ENCODE measurements around the gene MACROD2.
"Not testable (repeated sequence)": the region's sequence is repeated elsewhere in the genome, so short reads cannot be mapped to it uniquely, and the experiment has no call there.

MACROD2 gene

GRCh38 chr20:15528391-15529111 is 1533.2 kb downstream of the MACROD2 start:
- in situ Hi-C loops (cut with MboI; ENCODE audit: low sequenced_read_pairs): no loop called here
- Histone ChIP-seq H3K36me3 (replicated peaks) (no peaks in the 10 kb centered on the region), H3K4me1 (no peaks in the 10 kb centered on the region), H3K27me3 (ENCODE audit: low read depth) (no peaks in the 10 kb centered on the region), H3K4me3 (no peak overlapping the region), H3K9me3 (no peaks in the 10 kb centered on the region)
- no peak for DNase-seq (ENCODE audit: low spot score in 2 of 2)

DNA sequence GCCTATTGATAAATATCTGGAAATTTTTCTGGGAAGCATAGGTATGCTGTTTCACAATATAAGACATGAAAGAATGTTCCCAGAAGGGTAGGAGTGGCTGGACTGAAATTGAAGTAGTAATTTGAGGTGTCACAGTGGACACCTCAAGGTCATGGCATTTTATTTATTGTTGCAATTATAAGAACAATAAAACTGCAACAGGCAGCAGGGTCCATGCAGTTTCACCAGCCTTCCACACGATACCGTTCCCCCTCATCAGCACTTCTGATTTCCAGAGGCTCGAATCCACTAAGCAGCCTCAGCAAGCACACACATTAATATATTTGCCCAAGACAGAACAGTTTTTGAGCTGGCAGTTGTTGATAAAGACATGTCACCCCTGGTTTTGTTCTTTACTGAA is 1540.5 kb downstream of the MACROD2 start:
- no peaks in the 10 kb centered on the region for H3K4me1 ChIP-seq
- in situ Hi-C loops (cut with MboI; ENCODE audit: low sequenced_read_pairs): no loop called here
- H3K4me3 ChIP-seq: no peak overlapping the region
- no peak for DNase-seq (ENCODE audit: low spot score in 2 of 2)
- no peaks in the 10 kb centered on the region for H3K27me3 ChIP-seq (ENCODE audit: low read depth)
- no peaks in the 10 kb centered on the region for H3K36me3 ChIP-seq (replicated peaks)
- H3K9me3 ChIP-seq: no peaks in the 10 kb centered on the region

GRCh38 chr20:15537200-15537599 is 1541.9 kb downstream of the MACROD2 start:
- DNase-seq (ENCODE audit: low spot score in 2 of 2); H3K36me3 ChIP-seq (replicated peaks); H3K4me1 ChIP-seq; in situ Hi-C loops (cut with MboI; ENCODE audit: low sequenced_read_pairs); H3K4me3 ChIP-seq; H3K9me3 ChIP-seq; H3K27me3 ChIP-seq (ENCODE audit: low read depth): not testable (repeated sequence)

DNA sequence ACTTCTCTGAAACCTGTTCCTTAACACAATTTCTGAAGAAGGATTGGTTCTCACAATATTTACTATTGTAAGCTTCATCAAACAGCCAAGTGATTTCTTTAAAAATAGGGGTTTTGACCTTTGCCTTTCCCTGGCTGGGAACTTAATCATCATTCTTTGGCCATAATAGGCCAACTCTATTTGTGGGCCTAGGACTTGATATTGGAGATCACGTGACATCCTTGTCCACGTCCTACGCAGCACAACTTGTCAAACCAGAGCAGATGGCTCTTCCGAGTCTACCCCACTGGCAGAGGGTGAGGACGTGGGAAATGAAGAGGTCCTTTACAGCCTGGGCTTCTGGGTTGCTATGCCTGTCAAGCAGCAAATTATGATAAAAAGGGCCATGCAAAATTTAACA is 1547.3 kb downstream of the MACROD2 start:
- in situ Hi-C loops (cut with MboI; ENCODE audit: low sequenced_read_pairs): no loop called here
- Histone ChIP-seq H3K9me3 (no peaks in the 10 kb centered on the region), H3K36me3 (replicated peaks) (no peaks in the 10 kb centered on the region), H3K4me3 (no peak overlapping the region), H3K4me1 (no peaks in the 10 kb centered on the region), H3K27me3 (ENCODE audit: low read depth) (no peaks in the 10 kb centered on the region)
- DNase-seq (ENCODE audit: low spot score in 2 of 2): no peak

GRCh38 chr20:15544742-15545141 is 1549.4 kb downstream of the MACROD2 start:
- in situ Hi-C loops (cut with MboI; ENCODE audit: low sequenced_read_pairs): no loop called here
- Histone ChIP-seq H3K9me3 (no peaks in the 10 kb centered on the region), H3K36me3 (replicated peaks) (no peaks in the 10 kb centered on the region), H3K4me3 (no peak overlapping the region), H3K4me1 (no peaks in the 10 kb centered on the region), H3K27me3 (ENCODE audit: low read depth) (no peaks in the 10 kb centered on the region)
- DNase-seq (ENCODE audit: low spot score in 2 of 2): no peak

DNA sequence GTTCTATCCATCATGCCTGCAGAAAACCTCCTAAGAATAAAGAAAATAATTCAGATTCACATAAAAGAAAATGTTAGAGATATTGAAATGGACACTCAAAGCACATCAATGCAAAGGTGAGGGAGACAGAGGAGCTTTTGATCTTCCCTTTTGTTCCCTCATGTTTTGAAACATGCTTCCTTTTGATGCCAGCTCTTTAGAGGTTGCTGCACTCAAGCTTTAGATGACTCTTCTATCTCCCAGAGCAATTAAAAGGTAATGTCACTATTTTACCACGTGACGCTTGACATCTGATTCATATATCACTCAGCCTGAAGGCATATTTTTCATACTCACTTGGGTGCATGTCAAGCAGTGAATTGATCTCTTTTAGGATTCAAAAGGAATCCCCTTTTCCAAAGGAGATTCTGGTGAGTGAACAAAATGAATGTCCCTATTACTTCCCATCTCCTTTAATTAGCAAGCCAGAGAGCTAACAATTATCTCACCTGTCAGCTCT is 1551.3 kb downstream of the MACROD2 start:
- H3K4me3 ChIP-seq: no peak overlapping the region
- H3K36me3 ChIP-seq (replicated peaks): no peaks in the 10 kb centered on the region
- in situ Hi-C loops (cut with MboI; ENCODE audit: low sequenced_read_pairs): no loop called here
- DNase-seq (ENCODE audit: low spot score in 2 of 2): no peak
- H3K27me3 ChIP-seq (ENCODE audit: low read depth): no peaks in the 10 kb centered on the region
- no peaks in the 10 kb centered on the region for H3K9me3 ChIP-seq
- H3K4me1 ChIP-seq: no peaks in the 10 kb centered on the region

GRCh38 chr20:15547119-15547518 is 1551.8 kb downstream of the MACROD2 start:
- Histone ChIP-seq H3K9me3 (peaks cover under 1% of the 10 kb centered on the region), H3K36me3 (replicated peaks) (no peaks in the 10 kb centered on the region), H3K27me3 (ENCODE audit: low read depth) (no peaks in the 10 kb centered on the region), H3K4me1 (no peaks in the 10 kb centered on the region), H3K4me3 (no peak overlapping the region)
- in situ Hi-C loops (cut with MboI; ENCODE audit: low sequenced_read_pairs): no loop called here
- DNase-seq (ENCODE audit: low spot score in 2 of 2): no peak

- Histone ChIP-seq H3K36me3 (replicated peaks) (no peaks in the 10 kb centered on the region), H3K9me3 (peaks cover 14% of the 10 kb centered on the region), H3K4me1 (no peaks in the 10 kb centered on the region), H3K4me3 (no peak overlapping the region), H3K27me3 (ENCODE audit: low read depth) (no peaks in the 10 kb centered on the region)
- in situ Hi-C loops (cut with MboI; ENCODE audit: low sequenced_read_pairs): no loop called here
- DNase-seq (ENCODE audit: low spot score in 2 of 2): no peak
Measured at GRCh38 chr20:15550116-15550870, 1555.0 kb downstream of the MACROD2 start.

GRCh38 chr20:15555913-15556312 is 1560.6 kb downstream of the MACROD2 start:
- Histone ChIP-seq H3K36me3 (replicated peaks) (no peaks in the 10 kb centered on the region), H3K27me3 (ENCODE audit: low read depth) (no peaks in the 10 kb centered on the region), H3K4me1 (peaks cover 9% of the 10 kb centered on the region), H3K4me3 (no peak overlapping the region), H3K9me3 (peaks cover 14% of the 10 kb centered on the region)
- in situ Hi-C loops (cut with MboI; ENCODE audit: low sequenced_read_pairs): no loop called here
- no peak for DNase-seq (ENCODE audit: low spot score in 2 of 2)

- Histone ChIP-seq H3K4me1 (peaks cover 16% of the 10 kb centered on the region), H3K27me3 (ENCODE audit: low read depth) (no peaks in the 10 kb centered on the region), H3K4me3 (no peak overlapping the region), H3K36me3 (replicated peaks) (no peaks in the 10 kb centered on the region), H3K9me3 (peaks cover 14% of the 10 kb centered on the region)
- in situ Hi-C loops (cut with MboI; ENCODE audit: low sequenced_read_pairs): no loop called here
- DNase-seq (ENCODE audit: low spot score in 2 of 2): no peak
Measured at GRCh38 chr20:15556869-15557268, 1561.6 kb downstream of the MACROD2 start.

- no peaks in the 10 kb centered on the region for H3K36me3 ChIP-seq (replicated peaks)
- no peaks in the 10 kb centered on the region for H3K9me3 ChIP-seq
- DNase-seq (ENCODE audit: low spot score in 2 of 2): no peak
- in situ Hi-C loops (cut with MboI; ENCODE audit: low sequenced_read_pairs): no loop called here
- no peaks in the 10 kb centered on the region for H3K27me3 ChIP-seq (ENCODE audit: low read depth)
- H3K4me1 ChIP-seq: peaks cover 53% of the 10 kb centered on the region
- H3K4me3 ChIP-seq: no peak overlapping the region
Measured at GRCh38 chr20:15561070-15561569, 1565.8 kb downstream of the MACROD2 start.

DNA sequence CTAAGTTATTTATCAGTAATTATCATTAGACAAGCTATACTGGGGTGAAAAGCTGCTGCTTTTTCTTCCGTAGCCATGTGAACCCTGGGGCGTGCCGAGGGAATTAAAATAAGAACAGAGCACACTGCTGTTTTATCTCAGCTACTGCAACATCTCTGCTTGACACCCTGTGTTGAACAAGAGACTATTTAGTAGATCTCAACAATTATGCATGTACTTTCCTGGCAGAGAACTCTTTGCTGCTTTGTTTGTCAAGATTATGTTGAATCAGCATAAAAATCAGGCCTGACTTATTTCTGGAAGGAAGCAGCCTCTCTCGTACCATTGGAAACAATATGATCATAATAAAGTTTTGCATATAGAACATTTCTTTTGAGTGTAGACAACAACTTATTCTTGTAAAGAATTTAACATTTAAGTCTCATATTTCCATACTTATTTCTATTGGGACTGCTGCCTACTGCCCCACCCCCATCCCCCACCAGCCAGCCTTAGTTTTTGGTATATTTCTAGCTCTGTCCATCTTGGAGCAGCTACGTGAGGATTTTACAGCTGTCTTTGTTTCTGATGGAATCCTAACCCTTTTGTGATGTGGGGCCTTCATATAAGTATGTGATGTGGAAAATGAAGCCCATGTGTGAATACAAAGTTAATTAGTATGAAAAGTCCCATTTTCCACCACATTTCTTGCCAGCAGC is 1566.5 kb downstream of the MACROD2 start:
- no peaks in the 10 kb centered on the region for H3K9me3 ChIP-seq
- H3K4me3 ChIP-seq: no peak overlapping the region
- no peaks in the 10 kb centered on the region for H3K36me3 ChIP-seq (replicated peaks)
- no peaks in the 10 kb centered on the region for H3K27me3 ChIP-seq (ENCODE audit: low read depth)
- DNase-seq (ENCODE audit: low spot score in 2 of 2): peak; percentile 85 to 94
- H3K4me1 ChIP-seq: peaks cover 48% of the 10 kb centered on the region
- in situ Hi-C loops (cut with MboI; ENCODE audit: low sequenced_read_pairs): no loop called here

DNA sequence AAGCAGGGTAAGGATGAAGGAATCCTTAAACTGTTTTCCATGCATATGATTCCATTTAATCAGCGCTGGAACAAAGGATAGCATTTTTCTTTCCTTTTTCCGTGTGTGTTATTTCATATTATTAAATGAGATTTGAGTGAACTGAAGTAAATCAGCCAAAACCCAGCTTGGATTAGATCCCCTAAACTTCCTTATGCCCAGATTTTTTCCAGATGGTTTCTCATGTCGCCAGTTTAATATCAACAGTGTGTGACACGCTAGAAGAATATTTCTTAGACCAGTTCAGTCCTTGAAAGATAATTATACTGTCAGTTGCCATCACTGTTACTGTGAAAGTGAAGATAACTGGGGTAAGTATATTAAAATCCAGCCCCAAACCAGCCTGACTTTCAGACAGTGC is 1568.5 kb downstream of the MACROD2 start:
- Histone ChIP-seq H3K4me1 (peaks cover 46% of the 10 kb centered on the region), H3K27me3 (ENCODE audit: low read depth) (no peaks in the 10 kb centered on the region), H3K9me3 (no peaks in the 10 kb centered on the region), H3K36me3 (replicated peaks) (no peaks in the 10 kb centered on the region), H3K4me3 (no peak overlapping the region)
- DNase-seq (ENCODE audit: low spot score in 2 of 2): no peak
- in situ Hi-C loops (cut with MboI; ENCODE audit: low sequenced_read_pairs): no loop called here

DNA sequence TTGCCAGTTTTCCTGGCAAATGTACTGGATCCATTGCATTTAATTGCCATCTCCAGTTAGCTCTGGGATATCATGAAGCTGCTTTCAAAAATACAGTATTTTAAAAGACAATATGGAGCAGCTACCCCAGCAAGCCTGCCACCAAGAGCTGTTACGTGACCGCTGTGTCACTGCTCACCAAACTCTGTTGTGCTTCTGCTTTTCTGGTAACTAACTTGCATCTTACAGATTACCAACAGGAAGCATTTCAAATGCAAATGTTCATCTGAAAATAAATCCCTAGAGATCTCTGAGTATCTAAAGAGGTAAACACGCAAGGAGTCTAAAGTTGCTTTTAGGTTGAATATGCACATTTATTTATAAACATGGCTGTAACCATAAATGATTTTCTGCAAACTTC is 1569.7 kb downstream of the MACROD2 start:
- in situ Hi-C loops (cut with MboI; ENCODE audit: low sequenced_read_pairs): no loop called here
- H3K27me3 ChIP-seq (ENCODE audit: low read depth): no peaks in the 10 kb centered on the region

More for the DNA sequence above, 1569.7 kb downstream of the MACROD2 start:
- H3K4me1 ChIP-seq: peaks cover 46% of the 10 kb centered on the region
- no peaks in the 10 kb centered on the region for H3K9me3 ChIP-seq
- DNase-seq (ENCODE audit: low spot score in 2 of 2): peak; percentile 61 to 75
- H3K36me3 ChIP-seq (replicated peaks): no peaks in the 10 kb centered on the region
- no peak overlapping the region for H3K4me3 ChIP-seq

All from HAP-1 (cell line).